Measurements from ENCODE around the gene BPIFB1. TPM values are rescaled to one million over a fixed set of nuclear protein-coding genes. Genes with fewer than 3 reads are reported as not detected.

BPIFB1 gene
- total RNA-seq, 3 donors from 2014 or later = 0.66 to 1.0 TPM; not detected in 1

DNA sequence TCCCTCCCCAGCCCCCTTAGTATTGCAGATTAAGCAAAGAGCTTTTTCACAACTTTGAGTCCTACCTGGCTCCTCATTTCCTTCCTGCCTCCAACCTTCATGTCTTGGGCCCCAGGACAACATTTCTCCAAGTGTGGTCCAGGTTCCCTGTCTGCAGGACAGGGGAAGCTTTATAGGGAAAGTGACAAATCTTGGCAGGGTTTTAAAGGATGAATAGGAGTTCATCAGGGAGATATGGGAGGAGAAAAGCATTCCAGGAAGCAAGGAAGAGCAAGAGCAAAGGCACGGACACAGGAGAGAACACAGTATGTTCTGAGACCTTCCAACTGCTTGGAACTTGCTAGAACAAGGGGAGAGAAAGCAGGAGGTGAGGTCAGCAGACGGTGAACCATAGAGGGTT, 1.9 kb downstream of the BPIFB1 start:
- no peak for DNase-seq (ENCODE audit: low spot score in 2 of 2)
- no peaks in the 10 kb centered on the region for H3K4me1 ChIP-seq
- no peaks in the 10 kb centered on the region for H3K36me3 ChIP-seq
- no peaks in the 10 kb centered on the region for H3K27me3 ChIP-seq
- TF ChIP-seq POLR2AphosphoS5 (IDR thresholded peaks at IDR 0.05) (no peak), POLR2A (IDR thresholded peaks at IDR 0.05) (no peak)
- TF ChIP-seq, protein P1, sequence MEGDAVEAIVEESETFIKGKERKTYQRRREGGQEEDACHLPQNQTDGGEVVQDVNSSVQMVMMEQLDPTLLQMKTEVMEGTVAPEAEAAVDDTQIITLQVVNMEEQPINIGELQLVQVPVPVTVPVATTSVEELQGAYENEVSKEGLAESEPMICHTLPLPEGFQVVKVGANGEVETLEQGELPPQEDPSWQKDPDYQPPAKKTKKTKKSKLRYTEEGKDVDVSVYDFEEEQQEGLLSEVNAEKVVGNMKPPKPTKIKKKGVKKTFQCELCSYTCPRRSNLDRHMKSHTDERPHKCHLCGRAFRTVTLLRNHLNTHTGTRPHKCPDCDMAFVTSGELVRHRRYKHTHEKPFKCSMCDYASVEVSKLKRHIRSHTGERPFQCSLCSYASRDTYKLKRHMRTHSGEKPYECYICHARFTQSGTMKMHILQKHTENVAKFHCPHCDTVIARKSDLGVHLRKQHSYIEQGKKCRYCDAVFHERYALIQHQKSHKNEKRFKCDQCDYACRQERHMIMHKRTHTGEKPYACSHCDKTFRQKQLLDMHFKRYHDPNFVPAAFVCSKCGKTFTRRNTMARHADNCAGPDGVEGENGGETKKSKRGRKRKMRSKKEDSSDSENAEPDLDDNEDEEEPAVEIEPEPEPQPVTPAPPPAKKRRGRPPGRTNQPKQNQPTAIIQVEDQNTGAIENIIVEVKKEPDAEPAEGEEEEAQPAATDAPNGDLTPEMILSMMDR (IDR thresholded peaks at IDR 0.05) = no peak
- peaks cover 0 to 3% of the 10 kb centered on the region in 2 donors for H3K9me3 ChIP-seq
- H3K27ac ChIP-seq = no peak overlapping the region
- no peak overlapping the region for H3K4me3 ChIP-seq
- intact Hi-C loops (cut with DNase I; ENCODE audit: low total_unique reads) = no loop called here

DNA sequence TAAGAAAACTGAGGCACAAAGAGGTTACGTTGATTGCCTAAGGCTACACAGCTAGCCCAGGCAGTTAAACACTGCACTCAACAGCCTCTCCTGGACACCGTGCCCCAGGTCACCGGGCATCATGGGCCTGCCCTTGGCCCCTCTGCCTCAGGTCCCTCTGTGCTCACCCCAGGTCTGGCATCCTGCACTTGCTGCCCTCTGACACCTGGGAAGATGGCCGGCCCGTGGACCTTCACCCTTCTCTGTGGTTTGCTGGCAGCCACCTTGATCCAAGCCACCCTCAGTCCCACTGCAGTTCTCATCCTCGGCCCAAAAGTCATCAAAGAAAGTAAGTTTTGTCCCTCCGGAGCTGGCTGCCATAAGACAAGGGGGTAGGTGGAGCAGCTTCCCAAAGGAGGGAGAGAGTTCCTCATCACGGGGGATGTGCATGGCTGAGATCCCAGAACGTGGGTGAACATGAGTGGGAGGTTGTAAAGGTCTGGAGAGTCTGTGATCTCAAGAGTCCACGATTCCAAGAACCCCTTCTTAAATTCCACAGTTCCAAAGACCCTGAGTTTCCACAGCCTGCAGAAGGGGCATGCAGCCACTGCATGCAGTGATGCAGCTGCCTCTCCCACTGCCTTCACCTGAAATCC, 3.0 kb downstream of the BPIFB1 start:
- no peak for DNase-seq (ENCODE audit: low spot score in 2 of 2)
- no peaks in the 10 kb centered on the region for H3K27me3 ChIP-seq
- no peak overlapping the region for H3K27ac ChIP-seq
- intact Hi-C loops (cut with DNase I; ENCODE audit: low total_unique reads) = no loop called here
- H3K9me3 ChIP-seq = peaks cover 0 to 3% of the 10 kb centered on the region in 2 donors
- H3K36me3 ChIP-seq = no peaks in the 10 kb centered on the region
- H3K4me3 ChIP-seq = no peak overlapping the region
- TF ChIP-seq, protein P1 (IDR thresholded peaks at IDR 0.05) = no peak
- TF ChIP-seq POLR2A (IDR thresholded peaks at IDR 0.05) (no peak), POLR2AphosphoS5 (IDR thresholded peaks at IDR 0.05) (no peak)
- H3K4me1 ChIP-seq = no peaks in the 10 kb centered on the region

DNA sequence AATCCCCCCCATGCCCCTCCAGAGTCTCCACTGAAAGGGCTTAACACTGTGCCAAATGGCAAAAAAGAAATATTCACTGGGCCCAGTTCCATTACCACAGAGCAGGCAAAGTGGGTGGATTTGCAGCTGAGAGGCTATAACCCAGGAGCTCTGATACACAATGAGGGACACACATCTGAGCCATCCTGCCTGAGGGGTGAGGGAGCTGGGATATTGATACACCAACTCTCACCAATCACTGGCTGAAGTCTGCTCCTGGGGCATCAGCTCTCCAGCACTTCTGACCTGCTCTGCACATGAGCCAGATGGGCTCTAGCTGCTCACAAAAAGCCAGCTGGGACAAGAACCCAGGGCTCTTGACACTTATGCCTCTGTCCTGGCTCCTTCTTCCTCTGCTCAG, 4.9 kb downstream of the BPIFB1 start:
- Histone ChIP-seq H3K4me1 (no peaks in the 10 kb centered on the region), H3K4me3 (no peak overlapping the region), H3K9me3 (peaks cover 0 to 3% of the 10 kb centered on the region in 2 donors), H3K36me3 (no peaks in the 10 kb centered on the region), H3K27me3 (peaks cover 0 to 6% of the 10 kb centered on the region in 2 donors), H3K27ac (no peak overlapping the region)
- TF ChIP-seq, protein P1 (IDR thresholded peaks at IDR 0.05) = no peak
- TF ChIP-seq POLR2AphosphoS5 (IDR thresholded peaks at IDR 0.05) = no peak
- TF ChIP-seq POLR2A (IDR thresholded peaks at IDR 0.05) = no peak
- intact Hi-C loops (cut with DNase I; ENCODE audit: low total_unique reads) = no loop called here
- DNase-seq (ENCODE audit: low spot score in 2 of 2) = no peak

DNA sequence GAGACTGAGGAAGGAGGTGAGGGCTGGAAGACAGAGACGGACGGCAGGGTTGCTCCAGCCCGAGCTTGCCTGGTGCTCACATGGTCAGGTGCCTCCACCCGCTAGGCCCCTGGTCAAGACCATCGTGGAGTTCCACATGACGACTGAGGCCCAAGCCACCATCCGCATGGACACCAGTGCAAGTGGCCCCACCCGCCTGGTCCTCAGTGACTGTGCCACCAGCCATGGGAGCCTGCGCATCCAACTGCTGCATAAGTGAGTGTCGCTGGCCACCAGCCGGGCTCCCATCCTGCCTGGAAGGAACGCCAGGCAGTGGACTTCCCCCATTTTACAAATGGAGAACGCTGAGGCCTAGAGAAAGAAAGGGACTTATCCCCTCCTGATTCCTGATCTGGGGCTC, 7.8 kb downstream of the BPIFB1 start:
- Histone ChIP-seq H3K27me3 (peaks cover 0 to 6% of the 10 kb centered on the region in 2 donors), H3K36me3 (no peaks in the 10 kb centered on the region), H3K27ac (no peak overlapping the region), H3K9me3 (peaks cover 0 to 3% of the 10 kb centered on the region in 2 donors), H3K4me3 (no peak overlapping the region), H3K4me1 (no peaks in the 10 kb centered on the region)
- DNase-seq (ENCODE audit: low spot score in 2 of 2) = no peak
- no peak for TF ChIP-seq POLR2A (IDR thresholded peaks at IDR 0.05)
- no peak for TF ChIP-seq POLR2AphosphoS5 (IDR thresholded peaks at IDR 0.05)
- TF ChIP-seq, protein P1 (IDR thresholded peaks at IDR 0.05) = no peak
- intact Hi-C loops (cut with DNase I; ENCODE audit: low total_unique reads) = no loop called here

DNA sequence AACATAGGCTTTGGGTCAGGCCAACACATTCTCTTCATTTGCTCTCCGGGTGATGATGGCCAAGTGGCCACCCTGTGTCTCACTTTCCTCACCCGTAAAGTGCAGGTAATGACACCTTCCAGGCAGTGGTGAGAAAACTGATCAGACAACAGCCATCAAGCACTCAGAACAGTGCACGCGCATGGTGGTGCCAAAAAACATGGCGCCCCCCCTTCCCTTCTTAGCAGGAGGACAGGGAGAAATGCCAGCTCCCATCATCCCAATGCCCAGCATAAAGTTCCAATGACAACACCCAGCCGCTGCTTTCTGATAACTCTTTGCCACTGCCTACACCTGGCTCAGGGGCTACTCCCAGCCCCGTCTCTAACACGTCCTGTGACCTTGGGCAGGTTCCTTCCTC, 8.4 kb downstream of the BPIFB1 start:
- no peak for DNase-seq (ENCODE audit: low spot score in 2 of 2)
- no peak overlapping the region for H3K27ac ChIP-seq
- H3K27me3 ChIP-seq = peaks cover 0 to 6% of the 10 kb centered on the region in 2 donors
- intact Hi-C loops (cut with DNase I; ENCODE audit: low total_unique reads) = no loop called here
- H3K4me1 ChIP-seq = no peaks in the 10 kb centered on the region
- TF ChIP-seq, protein P1 (IDR thresholded peaks at IDR 0.05) = no peak
- TF ChIP-seq POLR2AphosphoS5 (IDR thresholded peaks at IDR 0.05) (no peak), POLR2A (IDR thresholded peaks at IDR 0.05) (no peak)
- H3K9me3 ChIP-seq = peaks cover 0 to 3% of the 10 kb centered on the region in 2 donors
- no peaks in the 10 kb centered on the region for H3K36me3 ChIP-seq
- no peak overlapping the region for H3K4me3 ChIP-seq

Measured in breast epithelium (tissue), 4 donors.